Nephron progenitor cell (in vitro differentiated cells): ENCODE results near the gene GPR3.
A peak's percentile ranks its signal among the peaks of the same experiment; 100 is the strongest.
"Not testable (repeated sequence)": the region's sequence is repeated elsewhere in the genome, so short reads cannot be mapped to it uniquely, and the experiment has no call there.

Experiments
- DNase-seq: peaks from one replicate; pipeline ENCODE4 v3.0.0; 2021
- H3K27ac Mint-ChIP-seq: 2 replicates; pipeline ENCODE4 v1.8.0; 2021; ENCODE audit warnings: mild to moderate bottlenecking, moderate library complexity, mixed read lengths
- H3K27me3 Mint-ChIP-seq: 2 replicates; pipeline ENCODE4 v1.8.0; 2021; ENCODE audit warnings: mild to moderate bottlenecking, low read depth, mixed read lengths; ENCODE audit not compliant: poor library complexity
- H3K36me3 Mint-ChIP-seq: 2 replicates; pipeline ENCODE4 v1.8.0; 2021; ENCODE audit warnings: low read depth, mixed read lengths
- H3K4me1 Mint-ChIP-seq: 2 replicates; pipeline ENCODE4 v1.8.0; 2021; ENCODE audit warnings: mixed read lengths
- H3K4me3 Mint-ChIP-seq: 2 replicates; pipeline ENCODE4 v1.8.0; 2021; ENCODE audit warnings: mild to moderate bottlenecking, moderate library complexity, mixed read lengths
- H3K9me3 Mint-ChIP-seq: 2 replicates; pipeline ENCODE4 v1.8.0; 2021; ENCODE audit warnings: mild to moderate bottlenecking, moderate library complexity, mixed read lengths
- TF ChIP-seq, protein P1 (sequence below): fragments of 200-600 bp; sonication (generic); IDR thresholded peaks from 2 replicates; pipeline ENCODE4 v1.5.0; 2021; ENCODE audit warnings: antibody characterized with exemption

GPR3 gene

GRCh38 chr1:27403931-27404330 lies 11.5 kb downstream of the GPR3 start:
- Mint-ChIP-seq H3K4me1 (peaks cover 88% of the 10 kb centered on the region), H3K27me3 (peaks cover 2% of the 10 kb centered on the region), H3K4me3 (peak overlapping the region; percentile 23), H3K27ac (peak overlapping the region; percentile 94), H3K9me3 (no peaks in the 10 kb centered on the region), H3K36me3 (peaks cover 15% of the 10 kb centered on the region)
- DNase-seq = no peak
- TF ChIP-seq, protein P1, sequence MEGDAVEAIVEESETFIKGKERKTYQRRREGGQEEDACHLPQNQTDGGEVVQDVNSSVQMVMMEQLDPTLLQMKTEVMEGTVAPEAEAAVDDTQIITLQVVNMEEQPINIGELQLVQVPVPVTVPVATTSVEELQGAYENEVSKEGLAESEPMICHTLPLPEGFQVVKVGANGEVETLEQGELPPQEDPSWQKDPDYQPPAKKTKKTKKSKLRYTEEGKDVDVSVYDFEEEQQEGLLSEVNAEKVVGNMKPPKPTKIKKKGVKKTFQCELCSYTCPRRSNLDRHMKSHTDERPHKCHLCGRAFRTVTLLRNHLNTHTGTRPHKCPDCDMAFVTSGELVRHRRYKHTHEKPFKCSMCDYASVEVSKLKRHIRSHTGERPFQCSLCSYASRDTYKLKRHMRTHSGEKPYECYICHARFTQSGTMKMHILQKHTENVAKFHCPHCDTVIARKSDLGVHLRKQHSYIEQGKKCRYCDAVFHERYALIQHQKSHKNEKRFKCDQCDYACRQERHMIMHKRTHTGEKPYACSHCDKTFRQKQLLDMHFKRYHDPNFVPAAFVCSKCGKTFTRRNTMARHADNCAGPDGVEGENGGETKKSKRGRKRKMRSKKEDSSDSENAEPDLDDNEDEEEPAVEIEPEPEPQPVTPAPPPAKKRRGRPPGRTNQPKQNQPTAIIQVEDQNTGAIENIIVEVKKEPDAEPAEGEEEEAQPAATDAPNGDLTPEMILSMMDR = no peak

- Mint-ChIP-seq H3K27ac (no peak overlapping the region), H3K9me3 (no peaks in the 10 kb centered on the region), H3K4me3 (no peak overlapping the region), H3K4me1 (peaks cover 77% of the 10 kb centered on the region), H3K27me3 (peaks cover 2% of the 10 kb centered on the region), H3K36me3 (peaks cover 15% of the 10 kb centered on the region)
- TF ChIP-seq, protein P1 = no peak
- peak; percentile 37 for DNase-seq
These were observed 12.7 kb downstream of the GPR3 start for GRCh38 chr1:27405074-27405473.

GRCh38 chr1:27405598-27406361 lies 13.4 kb downstream of the GPR3 start:
- H3K4me3 Mint-ChIP-seq, H3K27me3 Mint-ChIP-seq, H3K9me3 Mint-ChIP-seq, DNase-seq: not testable (repeated sequence)
- H3K36me3 Mint-ChIP-seq = peaks cover 18% of the 10 kb centered on the region
- H3K4me1 Mint-ChIP-seq = peaks cover 75% of the 10 kb centered on the region
- peak overlapping the region; percentile 96 for H3K27ac Mint-ChIP-seq

DNA sequence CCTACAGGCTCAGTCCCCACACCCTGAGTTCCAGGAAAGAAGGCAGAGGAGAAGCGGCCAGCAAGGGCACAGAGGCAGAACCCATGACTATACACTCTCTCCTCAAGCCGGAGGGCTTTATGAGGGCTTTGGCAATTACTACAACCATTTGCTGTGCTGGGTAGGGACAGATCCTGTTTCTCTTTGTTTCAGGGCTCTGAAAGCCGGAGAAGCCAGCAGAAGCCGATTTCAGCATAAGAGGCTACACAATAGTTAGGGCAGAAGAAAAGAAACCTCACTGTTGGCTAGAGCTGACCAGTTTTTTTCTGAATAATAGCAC lies 13.9 kb downstream of the GPR3 start:
- TF ChIP-seq, protein P1 = no peak
- peaks cover 2% of the 10 kb centered on the region for H3K27me3 Mint-ChIP-seq
- peaks cover 75% of the 10 kb centered on the region for H3K4me1 Mint-ChIP-seq
- DNase-seq = no peak
- no peak overlapping the region for H3K4me3 Mint-ChIP-seq
- peaks cover 23% of the 10 kb centered on the region for H3K36me3 Mint-ChIP-seq
- H3K27ac Mint-ChIP-seq = peak overlapping the region; percentile 96
- H3K9me3 Mint-ChIP-seq = no peaks in the 10 kb centered on the region

DNA sequence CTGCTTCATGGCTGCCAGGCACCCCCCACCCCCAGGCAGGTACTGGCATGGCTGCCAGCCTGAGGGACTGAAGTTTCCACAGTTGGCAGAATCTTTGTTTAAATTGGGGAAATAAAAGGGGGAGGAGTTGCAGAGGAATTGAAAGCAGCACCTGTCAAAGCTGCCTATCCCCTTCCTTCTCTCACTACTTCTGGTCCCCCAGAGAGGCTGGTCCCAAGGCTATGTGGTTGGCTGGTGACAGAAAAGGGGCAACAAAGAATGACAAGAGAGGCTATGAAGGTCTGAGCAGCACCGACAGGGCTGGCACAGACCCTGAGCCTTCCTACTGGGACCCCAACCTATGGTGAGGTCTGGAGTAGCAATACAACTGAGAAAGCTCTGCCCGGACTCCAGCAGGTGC lies 14.4 kb downstream of the GPR3 start:
- Mint-ChIP-seq H3K27ac (peak overlapping the region; percentile 98), H3K4me1 (peaks cover 71% of the 10 kb centered on the region), H3K36me3 (peaks cover 24% of the 10 kb centered on the region)
- not testable (repeated sequence) for H3K9me3 Mint-ChIP-seq, H3K4me3 Mint-ChIP-seq, H3K27me3 Mint-ChIP-seq, DNase-seq

- H3K27ac Mint-ChIP-seq = peak overlapping the region; percentile 77
- peaks cover 70% of the 10 kb centered on the region for H3K4me1 Mint-ChIP-seq
- H3K27me3 Mint-ChIP-seq = peaks cover 2% of the 10 kb centered on the region
- TF ChIP-seq, protein P1 = no peak
- no peak overlapping the region for H3K4me3 Mint-ChIP-seq
- H3K36me3 Mint-ChIP-seq = peaks cover 35% of the 10 kb centered on the region
- no peaks in the 10 kb centered on the region for H3K9me3 Mint-ChIP-seq
- DNase-seq = no peak
These were observed 15.7 kb downstream of the GPR3 start for GRCh38 chr1:27408151-27408550.

DNA sequence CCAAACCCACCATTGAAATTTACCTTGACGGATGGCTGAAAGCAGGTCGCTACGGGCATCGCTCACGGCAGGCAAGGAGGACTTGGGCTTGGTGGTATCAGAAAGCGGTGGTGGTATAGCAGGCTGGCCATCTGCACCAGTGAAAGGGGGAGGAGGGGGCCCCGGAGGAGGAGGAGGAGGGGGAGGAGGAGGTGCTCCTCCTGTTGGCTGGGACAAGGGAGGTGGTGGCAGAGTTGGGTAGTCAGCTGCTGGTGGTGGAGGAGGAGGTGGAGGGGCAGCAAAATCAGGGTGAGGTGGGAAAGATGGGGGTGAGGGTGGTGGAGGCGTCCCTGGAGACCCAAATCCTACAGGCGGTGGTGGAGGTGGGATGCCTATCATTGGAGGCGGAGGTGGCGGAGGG lies 17.2 kb downstream of the GPR3 start:
- no peaks in the 10 kb centered on the region for H3K27me3 Mint-ChIP-seq
- no peaks in the 10 kb centered on the region for H3K9me3 Mint-ChIP-seq
- no peak overlapping the region for H3K4me3 Mint-ChIP-seq
- peaks cover 50% of the 10 kb centered on the region for H3K36me3 Mint-ChIP-seq
- TF ChIP-seq, protein P1 = no peak
- no peak for DNase-seq
- H3K27ac Mint-ChIP-seq = no peak overlapping the region
- H3K4me1 Mint-ChIP-seq = peaks cover 61% of the 10 kb centered on the region
